Loucy (cell line): ENCODE data around the gene MAP3K6.

Source experiments
- H2AFZ ChIP-seq: fragments of 200-600 bp; sonication (generic); 2 replicates; pipeline ENCODE4 v1.6.0; 2016; ENCODE audit warnings: antibody characterized with exemption, mild to moderate bottlenecking, low read length, moderate library complexity
- H3F3A ChIP-seq: fragments of 200-600 bp; 2 replicates; pipeline ENCODE4 v1.6.0; 2016; ENCODE audit warnings: antibody characterized with exemption, low read depth, mild to moderate bottlenecking
- H3K27me3 ChIP-seq: fragments of 200-600 bp; sonication (generic); 2 replicates; pipeline ENCODE4 v1.6.1; 2014; ENCODE audit warnings: low read length, mild to moderate bottlenecking; ENCODE audit not compliant: insufficient read depth, poor library complexity, severe bottlenecking
- H3K36me3 ChIP-seq: fragments of 200-600 bp; sonication (generic); 2 replicates; pipeline ENCODE4 v1.6.1; 2016; ENCODE audit warnings: low read length; ENCODE audit not compliant: insufficient read depth
- H3K4me1 ChIP-seq: fragments of 200-600 bp; sonication (generic); 2 replicates; pipeline ENCODE4 v1.5.1; 2014; ENCODE audit warnings: low read length, mild to moderate bottlenecking; ENCODE audit not compliant: insufficient read depth, poor library complexity, severe bottlenecking
- H3K4me2 ChIP-seq: fragments of 200-600 bp; sonication (generic); 2 replicates; pipeline ENCODE4 v1.6.0; 2014; ENCODE audit warnings: antibody characterized with exemption, low read length, low read depth, mild to moderate bottlenecking; ENCODE audit not compliant: poor library complexity, severe bottlenecking
- H3K4me3 ChIP-seq: fragments of 200-600 bp; sonication (generic); 2 replicates; pipeline ENCODE4 v1.5.1; 2014; ENCODE audit warnings: low read length, mild to moderate bottlenecking, mixed read lengths; ENCODE audit not compliant: poor library complexity, severe bottlenecking
- H3K79me2 ChIP-seq: fragments of 200-600 bp; sonication (generic); 2 replicates; pipeline ENCODE4 v1.6.1; 2014; ENCODE audit warnings: low read length; ENCODE audit not compliant: insufficient read depth
- H3K9ac ChIP-seq: fragments of 200-600 bp; sonication (generic); 2 replicates; pipeline ENCODE4 v1.6.0; 2014; ENCODE audit warnings: mild to moderate bottlenecking, low read depth, low read length, moderate library complexity; ENCODE audit not compliant: poor library complexity, severe bottlenecking
- H3K9me2 ChIP-seq: fragments of 200-600 bp; sonication (generic); replicated peaks from 2 replicates; pipeline ENCODE4 v1.6.1; 2016; ENCODE audit warnings: low read depth, low read length, mixed read lengths
- H3K9me3 ChIP-seq: fragments of 200-600 bp; sonication (generic); 2 replicates; pipeline ENCODE4 v1.6.1; 2014; ENCODE audit warnings: mild to moderate bottlenecking, antibody characterized with exemption, low read length, low read depth; ENCODE audit not compliant: insufficient read depth
- H4K20me1 ChIP-seq: fragments of 200-600 bp; sonication (generic); 2 replicates; pipeline ENCODE4 v1.6.0; 2014; ENCODE audit warnings: antibody characterized with exemption, low read length, mild to moderate bottlenecking; ENCODE audit not compliant: insufficient read depth, poor library complexity, severe bottlenecking
- CTCF ChIP-seq: fragments of 200-600 bp; sonication (generic); conservative IDR thresholded peaks from 2 replicates; pipeline ENCODE4 v1.5.1; 2014; ENCODE audit warnings: mild to moderate bottlenecking, antibody characterized with exemption, low read length
- EZH2phosphoT487 ChIP-seq: fragments of 200-600 bp; IDR thresholded peaks from 2 replicates; pipeline ENCODE4 v1.6.1; 2018; ENCODE audit warnings: antibody characterized with exemption, mild to moderate bottlenecking, moderate library complexity, borderline replicate concordance

Gene MAP3K6

GRCh38 chr1:27346357-27346756 is 20.4 kb downstream of the MAP3K6 start:
- TF ChIP-seq EZH2phosphoT487, result no peak
- TF ChIP-seq CTCF, result no peak
- Histone ChIP-seq H3K36me3 (peaks cover 5% of the 10 kb centered on the region; the same call in 1 of the 2 replicates), H3K9ac (no peak overlapping the region), H3F3A (no peaks in the 10 kb centered on the region), H3K27me3 (no peaks in the 10 kb centered on the region), H3K9me2 (no peaks in the 10 kb centered on the region), H4K20me1 (no peaks in the 10 kb centered on the region), H3K4me1 (peaks cover 15% of the 10 kb centered on the region), H3K9me3 (no peaks in the 10 kb centered on the region), H3K4me3 (no peak overlapping the region), H2AFZ (no peak overlapping the region), H3K4me2 (no peak overlapping the region), H3K79me2 (peaks cover 40% of the 10 kb centered on the region)

- peak overlapping the region; percentile 97 for H3K4me2 ChIP-seq
- H3K4me1 ChIP-seq, result peaks cover 22% of the 10 kb centered on the region
- no peak overlapping the region for H2AFZ ChIP-seq
Measured at GRCh38 chr1:27345272-27345671, 21.5 kb downstream of the MAP3K6 start.

GRCh38 chr1:27343639-27344025 is 23.1 kb downstream of the MAP3K6 start:
- Histone ChIP-seq H3K9ac (peak overlapping the region; percentile 99), H3K9me2 (no peaks in the 10 kb centered on the region), H3K4me3 (peak overlapping the region; percentile 94), H3K4me1 (peaks cover 22% of the 10 kb centered on the region), H3K79me2 (peaks cover 40% of the 10 kb centered on the region), H2AFZ (peak overlapping the region; percentile 5; the same call in 1 of the 2 replicates), H3K27me3 (no peaks in the 10 kb centered on the region), H3K9me3 (no peaks in the 10 kb centered on the region), H3F3A (no peaks in the 10 kb centered on the region), H3K4me2 (peak overlapping the region; percentile 97), H3K36me3 (no peaks in the 10 kb centered on the region), H4K20me1 (no peaks in the 10 kb centered on the region)
- TF ChIP-seq EZH2phosphoT487, result no peak
- 0 out of 2 replicates have a peak, but pooled peaks have one; percentile 14 for TF ChIP-seq CTCF

More at GRCh38 chr1:27345272-27345671, 21.5 kb downstream of the MAP3K6 start:
- H3K4me3 ChIP-seq, result peak overlapping the region; percentile 42
- H3F3A ChIP-seq, result no peaks in the 10 kb centered on the region
- H3K9me3 ChIP-seq, result no peaks in the 10 kb centered on the region
- H3K27me3 ChIP-seq, result no peaks in the 10 kb centered on the region
- no peaks in the 10 kb centered on the region for H3K9me2 ChIP-seq
- H3K9ac ChIP-seq, result peak overlapping the region; percentile 28
- H4K20me1 ChIP-seq, result no peaks in the 10 kb centered on the region
- peaks cover 2% of the 10 kb centered on the region; the same call in 1 of the 2 replicates for H3K36me3 ChIP-seq
- peaks cover 40% of the 10 kb centered on the region for H3K79me2 ChIP-seq
- TF ChIP-seq CTCF (no peak), EZH2phosphoT487 (no peak)
